ENCODE results near the gene ITPR2. TPM values are rescaled to one million over a fixed set of nuclear protein-coding genes. Genes with fewer than 3 reads are reported as not detected.
"Not testable (repeated sequence)": the region's sequence is repeated elsewhere in the genome, so short reads cannot be mapped to it uniquely, and the experiment has no call there.

Gene ITPR2
- polyA plus RNA-seq, 1 experiment = 3.5 TPM

DNA sequence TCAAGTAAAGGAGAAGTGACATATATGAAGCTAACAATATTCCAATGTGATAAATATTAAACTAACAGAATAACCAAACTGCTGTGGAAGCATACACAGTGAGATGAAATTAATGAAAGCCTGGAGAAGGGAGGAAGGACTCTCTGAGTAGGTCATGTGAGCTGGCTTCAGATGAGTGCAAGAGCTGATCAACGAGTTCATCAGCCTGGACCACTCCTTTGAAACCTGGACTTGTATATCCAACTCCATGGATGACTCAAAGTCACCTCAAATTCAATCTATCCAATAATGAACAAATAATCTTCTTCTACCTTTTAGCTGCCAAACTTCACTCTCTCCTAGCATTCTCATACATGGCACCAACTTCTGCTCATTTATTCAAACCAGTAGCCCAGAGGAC, 391.6 kb downstream of the ITPR2 start:
- Histone ChIP-seq H3K4me3 (ENCODE audit: low read depth, low read length) (no peak overlapping the region), H3K36me3 (ENCODE audit: control insufficient read depth, insufficient read depth, low read length) (no peaks in the 10 kb centered on the region; the same call in 1 of the 2 replicates), H3K27me3 (ENCODE audit: control insufficient read depth, insufficient read depth, low read length) (no peaks in the 10 kb centered on the region)
- CTCF ChIA-PET = interaction anchor here (0.8 to 1.2 kb wide), 2 partner anchors 8 to 13 kb away, joined by 3 to 4 read pairs; no protein-coding TSS in a partner anchor
- TF ChIP-seq, protein P1, sequence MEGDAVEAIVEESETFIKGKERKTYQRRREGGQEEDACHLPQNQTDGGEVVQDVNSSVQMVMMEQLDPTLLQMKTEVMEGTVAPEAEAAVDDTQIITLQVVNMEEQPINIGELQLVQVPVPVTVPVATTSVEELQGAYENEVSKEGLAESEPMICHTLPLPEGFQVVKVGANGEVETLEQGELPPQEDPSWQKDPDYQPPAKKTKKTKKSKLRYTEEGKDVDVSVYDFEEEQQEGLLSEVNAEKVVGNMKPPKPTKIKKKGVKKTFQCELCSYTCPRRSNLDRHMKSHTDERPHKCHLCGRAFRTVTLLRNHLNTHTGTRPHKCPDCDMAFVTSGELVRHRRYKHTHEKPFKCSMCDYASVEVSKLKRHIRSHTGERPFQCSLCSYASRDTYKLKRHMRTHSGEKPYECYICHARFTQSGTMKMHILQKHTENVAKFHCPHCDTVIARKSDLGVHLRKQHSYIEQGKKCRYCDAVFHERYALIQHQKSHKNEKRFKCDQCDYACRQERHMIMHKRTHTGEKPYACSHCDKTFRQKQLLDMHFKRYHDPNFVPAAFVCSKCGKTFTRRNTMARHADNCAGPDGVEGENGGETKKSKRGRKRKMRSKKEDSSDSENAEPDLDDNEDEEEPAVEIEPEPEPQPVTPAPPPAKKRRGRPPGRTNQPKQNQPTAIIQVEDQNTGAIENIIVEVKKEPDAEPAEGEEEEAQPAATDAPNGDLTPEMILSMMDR (IDR thresholded peaks at IDR 0.05; ENCODE audit: insufficient read depth, low read depth, low read length) = no peak
- DNase-seq (ENCODE audit: low read depth) = no peak
- POLR2A ChIA-PET = no interaction called here

GRCh38 chr12:26435069-26435404, 398.0 kb downstream of the ITPR2 start:
- TF ChIP-seq, protein P1 (IDR thresholded peaks at IDR 0.05; ENCODE audit: insufficient read depth, low read depth, low read length) = no peak
- no peaks in the 10 kb centered on the region for H3K36me3 ChIP-seq (ENCODE audit: control insufficient read depth, insufficient read depth, low read length)
- no peaks in the 10 kb centered on the region for H3K27me3 ChIP-seq (ENCODE audit: control insufficient read depth, insufficient read depth, low read length)
- DNase-seq (ENCODE audit: low read depth) = no peak
- H3K4me3 ChIP-seq (ENCODE audit: low read depth, low read length) = no peak overlapping the region
- ChIA-PET CTCF (interaction anchor here (0.7 to 1.5 kb wide), 4 partner anchors 217 to 450 kb away, joined by 3 to 6 read pairs (median 4); no protein-coding TSS in a partner anchor), POLR2A (no interaction called here)

DNA sequence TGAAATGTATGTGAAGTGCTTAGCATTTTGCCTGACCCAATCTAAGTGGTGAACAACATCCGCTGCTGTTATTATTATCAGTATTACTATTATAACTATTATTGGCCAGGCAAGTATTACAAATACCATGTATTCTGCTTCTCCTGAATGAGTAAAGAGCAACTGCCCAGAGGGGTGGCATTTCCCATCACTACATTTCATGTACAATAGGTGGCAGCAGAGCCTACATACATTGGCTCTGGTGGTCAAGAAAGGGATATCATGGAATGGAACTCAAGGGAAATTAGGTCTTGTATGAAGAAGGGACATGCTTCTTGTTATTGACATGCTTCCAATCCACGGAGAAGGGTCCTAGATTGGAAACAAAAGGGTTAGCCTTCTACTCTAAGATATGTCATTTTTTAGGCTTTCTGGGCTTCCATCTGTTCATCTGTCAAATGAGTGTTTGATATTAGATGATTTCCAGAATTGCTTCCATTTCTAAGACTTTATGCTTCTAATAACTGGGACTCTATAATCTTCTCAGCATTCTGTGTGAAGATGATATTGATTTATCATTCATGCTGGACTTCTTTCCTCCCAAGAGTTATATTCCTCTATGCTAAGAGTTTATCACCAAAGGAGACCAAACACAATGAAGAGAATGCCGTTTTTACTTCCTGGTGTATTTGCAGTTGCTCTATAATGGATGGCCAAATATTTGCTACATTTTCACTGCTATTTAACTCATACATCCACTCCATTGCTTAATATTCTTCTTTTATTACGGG, 398.5 kb downstream of the ITPR2 start:
- ChIA-PET POLR2A (no interaction called here), CTCF (interaction anchor here (1.0 to 1.9 kb wide), 4 partner anchors 7 to 337 kb away, joined by 3 to 4 read pairs (median 4); no protein-coding TSS in a partner anchor)
- DNase-seq (ENCODE audit: low read depth) = peak; percentile 5
- H3K36me3 ChIP-seq (ENCODE audit: control insufficient read depth, insufficient read depth, low read length) = no peaks in the 10 kb centered on the region
- H3K4me3 ChIP-seq (ENCODE audit: low read depth, low read length) = no peak overlapping the region
- TF ChIP-seq, protein P1 (IDR thresholded peaks at IDR 0.05; ENCODE audit: insufficient read depth, low read depth, low read length) = peak; percentile 83
- no peaks in the 10 kb centered on the region for H3K27me3 ChIP-seq (ENCODE audit: control insufficient read depth, insufficient read depth, low read length)

GRCh38 chr12:26433701-26434100, 399.3 kb downstream of the ITPR2 start:
- H3K27me3 ChIP-seq (ENCODE audit: control insufficient read depth, insufficient read depth, low read length); DNase-seq (ENCODE audit: low read depth); POLR2A ChIA-PET; H3K36me3 ChIP-seq (ENCODE audit: control insufficient read depth, insufficient read depth, low read length); H3K4me3 ChIP-seq (ENCODE audit: low read depth, low read length): not testable (repeated sequence)
- CTCF ChIA-PET = interaction anchor here (1.3 to 1.9 kb wide), 4 partner anchors 8 to 336 kb away, joined by 3 to 4 read pairs (median 4); no protein-coding TSS in a partner anchor

DNA sequence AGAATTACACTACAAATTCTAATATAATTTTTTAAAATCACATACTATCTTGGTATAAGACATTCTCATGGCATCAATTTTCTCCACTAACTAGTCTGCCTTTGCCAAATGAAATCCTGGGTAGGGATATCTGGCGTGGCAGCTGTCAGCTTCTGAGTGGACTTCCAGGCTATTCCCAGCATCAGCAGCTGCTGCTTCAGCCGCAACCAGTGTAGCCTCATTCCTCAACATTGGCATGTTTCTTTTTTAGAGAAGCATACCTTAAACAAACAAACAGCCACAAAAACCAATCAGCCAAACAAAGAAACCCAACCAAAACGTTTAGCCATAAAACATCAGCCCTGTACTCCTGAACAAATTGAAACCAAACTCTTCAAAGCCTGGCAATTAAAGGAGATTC, 401.8 kb downstream of the ITPR2 start:
- DNase-seq (ENCODE audit: low read depth) = no peak
- no peaks in the 10 kb centered on the region for H3K36me3 ChIP-seq (ENCODE audit: control insufficient read depth, insufficient read depth, low read length)
- CTCF ChIA-PET = interaction anchor here (1.7 kb wide), 2 partner anchors 14 to 183 kb away, joined by 4 to 5 read pairs; no protein-coding TSS in a partner anchor
- no peaks in the 10 kb centered on the region for H3K27me3 ChIP-seq (ENCODE audit: control insufficient read depth, insufficient read depth, low read length)
- POLR2A ChIA-PET = no interaction called here
- no peak overlapping the region for H3K4me3 ChIP-seq (ENCODE audit: low read depth, low read length)
- TF ChIP-seq, protein P1 (IDR thresholded peaks at IDR 0.05; ENCODE audit: insufficient read depth, low read depth, low read length) = no peak

DNA sequence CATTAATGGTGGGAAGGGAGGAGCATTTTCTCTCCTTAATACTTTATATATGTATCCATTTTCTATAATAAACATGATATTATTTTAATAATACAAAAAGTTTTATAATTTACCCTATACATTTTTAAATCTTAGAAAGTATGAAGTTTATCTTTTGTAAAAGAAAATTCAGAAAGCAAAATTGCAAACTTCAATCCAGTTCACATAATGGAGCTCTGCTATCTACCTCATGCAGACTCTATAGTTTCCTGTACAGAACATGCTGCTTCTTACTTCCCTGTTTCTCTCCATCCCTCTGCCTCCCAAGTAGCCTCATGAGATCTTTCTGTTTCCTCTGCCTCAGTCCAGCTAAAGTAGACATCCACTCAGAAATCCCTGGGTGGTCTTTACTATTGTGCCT, 402.4 kb downstream of the ITPR2 start:
- POLR2A ChIA-PET; H3K4me3 ChIP-seq (ENCODE audit: low read depth, low read length); H3K36me3 ChIP-seq (ENCODE audit: control insufficient read depth, insufficient read depth, low read length); DNase-seq (ENCODE audit: low read depth); H3K27me3 ChIP-seq (ENCODE audit: control insufficient read depth, insufficient read depth, low read length): not testable (repeated sequence)
- CTCF ChIA-PET = interaction anchor here (0.6 kb wide), 1 partner anchor 77 kb away, joined by 3 read pairs; no protein-coding TSS in a partner anchor

Measured in BJ (cell line).